ENCODE data around the gene KIAA1958.

KIAA1958 gene

DNA sequence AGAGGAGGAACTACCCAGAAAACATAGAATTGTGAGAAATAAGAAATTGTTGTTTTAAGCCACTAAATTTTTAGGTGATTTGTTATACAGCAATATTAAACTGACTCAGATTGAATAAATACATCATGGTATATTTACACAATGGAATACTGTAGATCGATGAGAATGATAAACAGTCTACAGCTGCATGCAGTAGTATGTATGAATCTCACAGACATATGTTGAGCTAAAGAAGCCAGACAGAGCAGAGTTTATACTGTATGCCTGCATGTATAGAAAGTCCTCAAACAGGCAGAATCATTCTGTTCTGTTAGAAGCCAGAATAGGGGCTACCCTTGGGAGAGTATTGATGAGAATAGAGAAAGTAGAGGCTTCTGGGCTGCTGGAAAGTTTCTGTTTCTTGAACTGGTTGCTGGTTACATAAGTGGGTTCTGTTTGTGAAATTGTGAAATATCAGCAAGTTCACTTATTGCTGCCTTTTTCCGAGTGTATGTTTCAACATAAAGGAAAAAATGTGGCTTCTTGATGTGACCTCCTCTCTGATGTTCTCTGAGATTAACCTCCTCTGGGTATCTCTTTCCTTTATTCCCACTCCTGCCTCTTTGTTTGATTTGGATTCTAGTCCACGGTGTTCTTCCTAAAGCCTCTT lies 9.6 kb downstream of the KIAA1958 start:
- TF ChIP-seq, protein P1, sequence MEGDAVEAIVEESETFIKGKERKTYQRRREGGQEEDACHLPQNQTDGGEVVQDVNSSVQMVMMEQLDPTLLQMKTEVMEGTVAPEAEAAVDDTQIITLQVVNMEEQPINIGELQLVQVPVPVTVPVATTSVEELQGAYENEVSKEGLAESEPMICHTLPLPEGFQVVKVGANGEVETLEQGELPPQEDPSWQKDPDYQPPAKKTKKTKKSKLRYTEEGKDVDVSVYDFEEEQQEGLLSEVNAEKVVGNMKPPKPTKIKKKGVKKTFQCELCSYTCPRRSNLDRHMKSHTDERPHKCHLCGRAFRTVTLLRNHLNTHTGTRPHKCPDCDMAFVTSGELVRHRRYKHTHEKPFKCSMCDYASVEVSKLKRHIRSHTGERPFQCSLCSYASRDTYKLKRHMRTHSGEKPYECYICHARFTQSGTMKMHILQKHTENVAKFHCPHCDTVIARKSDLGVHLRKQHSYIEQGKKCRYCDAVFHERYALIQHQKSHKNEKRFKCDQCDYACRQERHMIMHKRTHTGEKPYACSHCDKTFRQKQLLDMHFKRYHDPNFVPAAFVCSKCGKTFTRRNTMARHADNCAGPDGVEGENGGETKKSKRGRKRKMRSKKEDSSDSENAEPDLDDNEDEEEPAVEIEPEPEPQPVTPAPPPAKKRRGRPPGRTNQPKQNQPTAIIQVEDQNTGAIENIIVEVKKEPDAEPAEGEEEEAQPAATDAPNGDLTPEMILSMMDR (IDR thresholded peaks at IDR 0.05; ENCODE audit: low read depth, low read length, missing control alignments) = no peak
- DNase-seq (ENCODE audit: low read depth) = no peak

DNA sequence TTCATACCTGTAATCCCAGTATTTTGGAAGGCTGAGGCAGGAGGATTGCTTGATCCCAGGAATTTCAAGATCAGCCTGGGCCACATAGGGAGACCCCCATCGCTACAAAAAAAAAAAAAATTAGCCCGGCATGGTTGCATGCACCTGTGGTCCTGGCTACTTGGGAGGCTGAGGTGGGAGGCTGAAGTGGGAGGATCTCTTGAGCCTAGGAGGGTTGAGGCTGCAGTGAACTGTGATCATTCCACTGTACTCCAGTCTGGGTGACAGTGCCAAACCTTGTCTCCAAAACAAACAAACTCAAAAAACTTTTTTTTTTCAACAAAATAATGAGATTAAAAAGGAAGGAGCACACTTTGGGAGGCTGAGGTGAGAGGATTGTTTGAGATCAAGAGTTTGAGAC lies 14.2 kb downstream of the KIAA1958 start:
- H3K4me3 ChIP-seq (ENCODE audit: low read depth, low read length) = no peak overlapping the region
- no peak for DNase-seq (ENCODE audit: low read depth)
- TF ChIP-seq, protein P1 (IDR thresholded peaks at IDR 0.05; ENCODE audit: low read depth, low read length, missing control alignments) = no peak

More for the DNA sequence above, 9.6 kb downstream of the KIAA1958 start:
- H3K4me3 ChIP-seq (ENCODE audit: low read depth, low read length) = no peak overlapping the region

DNA sequence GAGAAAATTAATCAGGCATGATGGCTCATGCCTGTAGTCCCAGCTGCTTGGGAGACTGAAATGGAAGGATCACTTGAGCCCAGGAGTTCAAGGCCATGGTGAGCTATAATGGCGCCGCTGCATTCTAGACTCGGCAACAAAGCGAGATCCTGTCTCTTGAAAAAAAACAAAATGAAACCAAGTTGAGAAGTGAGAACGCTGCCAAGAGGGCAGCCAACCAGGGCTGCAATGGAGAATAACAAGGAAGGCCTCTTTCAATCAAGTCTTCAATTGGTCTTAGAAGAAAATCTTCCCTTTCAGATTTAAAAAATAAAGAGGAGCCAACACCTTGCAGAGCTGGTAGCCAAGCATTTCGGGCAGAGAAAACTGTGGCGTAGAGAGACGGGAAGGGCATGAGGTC lies 14.7 kb downstream of the KIAA1958 start:
- TF ChIP-seq, protein P1 (IDR thresholded peaks at IDR 0.05; ENCODE audit: low read depth, low read length, missing control alignments) = no peak
- DNase-seq (ENCODE audit: low read depth) = no peak
- H3K4me3 ChIP-seq (ENCODE audit: low read depth, low read length) = no peak overlapping the region

DNA sequence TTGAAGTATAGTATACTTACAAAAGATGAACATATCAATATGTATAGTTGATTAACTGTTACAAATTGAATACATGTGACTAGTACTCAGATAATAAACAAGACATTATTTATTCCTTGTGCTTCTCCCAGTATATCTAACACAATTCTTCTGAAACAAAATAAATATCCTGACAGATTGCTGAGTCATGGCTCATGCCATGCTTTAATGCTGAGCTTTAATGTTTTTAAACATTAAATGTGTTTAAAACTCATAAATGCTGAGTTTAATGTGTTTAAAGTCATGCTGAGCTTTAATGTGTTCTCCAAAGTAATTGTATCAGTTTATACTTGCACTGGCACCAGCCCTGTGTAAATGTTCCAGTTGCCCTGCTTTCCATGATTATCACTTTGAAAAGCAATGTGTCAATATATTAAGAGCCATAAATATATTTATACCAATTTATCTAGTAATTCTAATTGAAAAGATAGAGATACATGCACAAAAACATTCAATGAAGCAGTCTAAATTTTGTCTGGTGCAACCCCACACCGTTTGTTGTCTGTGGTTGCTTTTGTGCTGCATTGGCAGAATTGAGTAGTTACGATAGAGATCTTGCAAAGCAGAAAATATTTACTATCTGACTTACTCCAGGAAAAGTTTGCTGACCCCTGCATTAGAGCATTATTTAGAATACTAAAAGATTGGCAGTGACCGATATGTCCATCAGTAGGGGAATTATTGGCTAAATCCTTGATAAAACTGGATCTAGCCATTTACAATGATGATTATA lies 15.7 kb downstream of the KIAA1958 start:
- no peak for DNase-seq (ENCODE audit: low read depth)
- no peak overlapping the region for H3K4me3 ChIP-seq (ENCODE audit: low read depth, low read length)
- TF ChIP-seq, protein P1 (IDR thresholded peaks at IDR 0.05; ENCODE audit: low read depth, low read length, missing control alignments) = no peak

DNA sequence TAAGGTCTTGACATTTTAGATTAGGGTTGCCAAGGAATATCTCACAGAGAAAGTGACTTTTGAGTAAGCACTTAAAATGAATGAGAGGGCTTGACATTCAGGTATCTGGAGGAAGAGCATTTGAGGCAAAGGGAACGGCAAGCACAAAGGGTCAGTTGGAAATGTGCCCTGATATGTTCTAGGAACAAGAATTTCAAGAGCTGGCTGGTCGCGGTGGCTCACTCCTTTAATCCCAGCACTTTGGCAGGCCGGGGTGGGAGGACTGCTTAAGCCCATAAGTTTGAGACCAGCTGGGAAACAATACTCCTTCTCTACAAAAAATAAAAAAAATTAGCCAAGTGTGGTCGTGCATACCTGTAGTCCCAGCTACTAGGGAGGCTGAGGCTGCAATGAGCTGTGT lies 16.5 kb downstream of the KIAA1958 start:
- H3K4me3 ChIP-seq (ENCODE audit: low read depth, low read length) = no peak overlapping the region

DNA sequence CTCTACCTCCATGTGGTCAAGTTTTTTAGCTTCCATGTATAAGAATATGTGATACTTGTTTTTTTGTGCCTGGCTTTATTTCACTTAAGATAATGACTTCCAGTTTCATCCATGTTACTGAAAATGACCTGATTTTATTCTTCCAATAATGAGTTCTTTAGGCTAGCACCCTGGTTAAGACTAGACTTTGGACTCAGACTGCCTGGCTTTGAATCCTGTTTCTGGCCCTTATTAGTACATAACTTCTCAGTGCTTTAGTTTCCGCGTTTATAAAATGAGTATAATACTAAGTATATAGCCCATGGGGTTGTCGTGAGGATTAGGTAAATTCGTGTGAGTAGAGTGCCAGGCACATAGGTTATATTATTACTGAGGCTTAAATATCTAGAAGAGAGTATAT lies 18.5 kb downstream of the KIAA1958 start:
- H3K4me3 ChIP-seq (ENCODE audit: low read depth, low read length) = no peak overlapping the region
- DNase-seq (ENCODE audit: low read depth) = no peak
- TF ChIP-seq, protein P1 (IDR thresholded peaks at IDR 0.05; ENCODE audit: low read depth, low read length, missing control alignments) = no peak

More for the DNA sequence above, 16.5 kb downstream of the KIAA1958 start:
- no peak for DNase-seq (ENCODE audit: low read depth)
- TF ChIP-seq, protein P1 (IDR thresholded peaks at IDR 0.05; ENCODE audit: low read depth, low read length, missing control alignments) = no peak
